Thymus (tissue), 11 donors: ENCODE data around the gene GRN. TPM values are rescaled to one million over a fixed set of nuclear protein-coding genes. Genes with fewer than 3 reads are reported as not detected.

Source experiments
- DNase-seq, 9 donors: peaks; one replicate each; pipeline ENCODE4 v3.0.0-alpha.2; 2013; ENCODE audit warnings: low spot score in 9 of 9, low read depth in 6 of 9, missing footprints in 1 of 9
- H3K27ac ChIP-seq, 2 donors: one replicate each; pipeline ENCODE4 v1.5.1; 2013; ENCODE audit warnings: control low read depth in 1 of 2, low read depth in 1 of 2, low read length in 1 of 2, mild to moderate bottlenecking in 1 of 2, moderate library complexity in 1 of 2
- H3K27me3 ChIP-seq, 2 donors: one replicate each; pipeline ENCODE4 v1.5.1; 2013; ENCODE audit warnings: low read length in 1 of 2; ENCODE audit not compliant: control insufficient read depth in 2 of 2, insufficient read depth in 1 of 2
- H3K36me3 ChIP-seq, 2 donors: one replicate each; pipeline ENCODE4 v1.5.1; 2013; ENCODE audit warnings: low read length in 1 of 2, mild to moderate bottlenecking in 1 of 2, moderate library complexity in 1 of 2; ENCODE audit not compliant: control insufficient read depth in 2 of 2, insufficient read depth in 2 of 2
- H3K4me1 ChIP-seq, 2 donors: one replicate each; pipeline ENCODE4 v1.5.1; 2013; ENCODE audit warnings: low read length in 2 of 2; ENCODE audit not compliant: control insufficient read depth in 2 of 2, insufficient read depth in 2 of 2
- H3K4me3 ChIP-seq, 2 donors: one replicate each; pipeline ENCODE4 v1.5.1; 2013; ENCODE audit warnings: low read length in 2 of 2, control low read depth in 1 of 2, mild to moderate bottlenecking in 1 of 2
- H3K9me3 ChIP-seq, 2 donors: one replicate each; pipeline ENCODE4 v1.5.1; 2013; ENCODE audit warnings: low read length in 1 of 2, mild to moderate bottlenecking in 1 of 2; ENCODE audit not compliant: control insufficient read depth in 2 of 2, insufficient read depth in 1 of 2
- WGBS: extraction: QIAGEN DNeasy Blood & Tissue Kit; methylation state at CpG from one replicate; pipeline ENCODE4 v1.1.7; 2013; 5-methylcytosine and 5-hydroxymethylcytosine counted together
- polyA plus RNA-seq: library from polyadenylated mRNA; stranded (reverse); fragments of 200-250 nt; gene quantifications from one replicate; pipeline ENCODE4 v1.2.3, GENCODE V29; 2013
- total RNA-seq: library from RNA; stranded (reverse); fragments of 120-200 nt; gene quantifications from one replicate; pipeline ENCODE4 v1.2.4, GENCODE V29; 2013
- donor health status: healthy.

The GRN gene
- total and polyA plus RNA-seq, 2 donors = 74.8 to 93.0 TPM

DNA sequence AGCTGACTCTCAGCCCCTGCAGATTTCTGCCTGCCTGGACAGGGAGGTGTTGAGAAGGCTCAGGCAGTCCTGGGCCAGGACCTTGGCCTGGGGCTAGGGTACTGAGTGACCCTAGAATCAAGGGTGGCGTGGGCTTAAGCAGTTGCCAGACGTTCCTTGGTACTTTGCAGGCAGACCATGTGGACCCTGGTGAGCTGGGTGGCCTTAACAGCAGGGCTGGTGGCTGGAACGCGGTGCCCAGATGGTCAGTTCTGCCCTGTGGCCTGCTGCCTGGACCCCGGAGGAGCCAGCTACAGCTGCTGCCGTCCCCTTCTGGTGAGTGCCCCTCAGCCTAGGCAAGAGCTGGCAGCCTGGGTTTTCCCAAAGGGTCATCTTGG lies 3.9 kb downstream of the GRN start:
- no peak for DNase-seq
- 97% methylated on average over 6 of the region's 6 CpGs for WGBS
- no peaks in the 10 kb centered on the region for H3K9me3 ChIP-seq
- H3K27me3 ChIP-seq = peaks cover 11 to 30% of the 10 kb centered on the region in 2 donors
- no peak overlapping the region for H3K27ac ChIP-seq
- peaks cover 8 to 26% of the 10 kb centered on the region in 2 donors for H3K4me1 ChIP-seq
- no peak overlapping the region for H3K4me3 ChIP-seq
- peaks cover 12 to 19% of the 10 kb centered on the region in 2 donors for H3K36me3 ChIP-seq

DNA sequence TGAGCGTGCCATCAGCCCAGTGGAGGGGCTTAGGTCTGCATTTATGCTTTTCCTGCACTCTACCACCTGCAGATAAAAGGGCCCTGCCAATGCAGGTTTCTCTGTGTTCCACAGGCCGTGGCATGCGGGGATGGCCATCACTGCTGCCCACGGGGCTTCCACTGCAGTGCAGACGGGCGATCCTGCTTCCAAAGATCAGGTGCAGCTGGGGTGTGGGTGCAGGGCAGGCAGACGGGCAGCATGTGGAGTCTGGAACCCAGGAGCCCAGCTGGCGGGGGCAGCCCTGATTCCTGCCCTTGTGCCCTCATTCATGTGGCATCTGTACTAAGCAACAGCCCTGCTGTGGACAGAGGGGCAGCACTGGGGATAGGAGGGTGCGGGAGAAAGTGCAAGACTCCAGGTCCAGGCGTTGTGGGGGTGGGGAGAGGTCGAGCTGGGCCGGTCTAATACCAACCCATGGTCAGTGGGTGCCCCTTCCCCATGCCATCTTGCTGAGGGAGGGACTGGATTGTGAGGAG lies 4.5 kb downstream of the GRN start:
- Histone ChIP-seq H3K4me3 (no peak overlapping the region), H3K36me3 (peaks cover 12 to 19% of the 10 kb centered on the region in 2 donors), H3K4me1 (peaks cover 8 to 24% of the 10 kb centered on the region in 2 donors), H3K9me3 (no peaks in the 10 kb centered on the region), H3K27me3 (peaks cover 17 to 30% of the 10 kb centered on the region in 2 donors), H3K27ac (peak overlapping the region in 1 of 2 donors; percentile 9)
- WGBS = 96% methylated on average over 12 of the region's 12 CpGs
- DNase-seq = no peak

DNA sequence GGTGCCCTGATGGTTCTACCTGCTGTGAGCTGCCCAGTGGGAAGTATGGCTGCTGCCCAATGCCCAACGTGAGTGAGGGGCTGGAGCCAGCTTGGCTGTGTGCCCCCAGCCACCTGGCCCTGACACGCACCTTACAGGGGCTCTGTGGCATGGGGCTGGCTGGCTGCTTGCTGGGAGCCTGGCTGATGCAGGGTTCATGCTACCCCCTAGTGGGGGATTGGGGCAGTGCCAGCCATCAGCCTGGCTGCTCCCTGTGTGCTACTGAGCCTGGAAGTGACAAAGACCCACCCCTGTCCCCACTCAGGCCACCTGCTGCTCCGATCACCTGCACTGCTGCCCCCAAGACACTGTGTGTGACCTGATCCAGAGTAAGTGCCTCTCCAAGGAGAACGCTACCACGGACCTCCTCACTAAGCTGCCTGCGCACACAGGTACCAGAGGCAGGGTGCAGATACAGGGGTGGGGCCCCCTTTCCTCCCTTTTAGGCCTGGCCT lies 5.7 kb downstream of the GRN start:
- Histone ChIP-seq H3K4me3 (no peak overlapping the region), H3K9me3 (no peaks in the 10 kb centered on the region), H3K36me3 (peaks cover 12 to 19% of the 10 kb centered on the region in 2 donors), H3K27ac (no peak overlapping the region), H3K4me1 (peaks cover 4 to 17% of the 10 kb centered on the region in 2 donors), H3K27me3 (peaks cover 24 to 36% of the 10 kb centered on the region in 2 donors)
- peak in 7 of 9 donors; percentile 43 to 83 (median 71) for DNase-seq
- 76% methylated on average over 6 of the region's 6 CpGs for WGBS

DNA sequence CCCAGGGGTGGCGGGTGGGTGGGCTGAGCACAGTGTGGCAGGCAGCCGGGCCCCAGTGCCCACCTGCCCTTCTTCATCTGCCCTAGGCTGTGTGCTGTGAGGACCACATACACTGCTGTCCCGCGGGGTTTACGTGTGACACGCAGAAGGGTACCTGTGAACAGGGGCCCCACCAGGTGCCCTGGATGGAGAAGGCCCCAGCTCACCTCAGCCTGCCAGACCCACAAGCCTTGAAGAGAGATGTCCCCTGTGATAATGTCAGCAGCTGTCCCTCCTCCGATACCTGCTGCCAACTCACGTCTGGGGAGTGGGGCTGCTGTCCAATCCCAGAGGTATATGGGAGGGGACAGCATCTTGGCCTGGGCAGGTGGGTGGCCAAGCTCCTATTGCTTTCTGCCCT lies 6.4 kb downstream of the GRN start:
- H3K27me3 ChIP-seq = peaks cover 24 to 43% of the 10 kb centered on the region in 2 donors
- no peaks in the 10 kb centered on the region for H3K9me3 ChIP-seq
- no peak overlapping the region for H3K27ac ChIP-seq
- WGBS = 95% methylated on average over 8 of the region's 8 CpGs
- H3K4me1 ChIP-seq = peaks cover 4 to 10% of the 10 kb centered on the region in 2 donors
- H3K4me3 ChIP-seq = no peak overlapping the region
- H3K36me3 ChIP-seq = peaks cover 12 to 19% of the 10 kb centered on the region in 2 donors
- no peak for DNase-seq

DNA sequence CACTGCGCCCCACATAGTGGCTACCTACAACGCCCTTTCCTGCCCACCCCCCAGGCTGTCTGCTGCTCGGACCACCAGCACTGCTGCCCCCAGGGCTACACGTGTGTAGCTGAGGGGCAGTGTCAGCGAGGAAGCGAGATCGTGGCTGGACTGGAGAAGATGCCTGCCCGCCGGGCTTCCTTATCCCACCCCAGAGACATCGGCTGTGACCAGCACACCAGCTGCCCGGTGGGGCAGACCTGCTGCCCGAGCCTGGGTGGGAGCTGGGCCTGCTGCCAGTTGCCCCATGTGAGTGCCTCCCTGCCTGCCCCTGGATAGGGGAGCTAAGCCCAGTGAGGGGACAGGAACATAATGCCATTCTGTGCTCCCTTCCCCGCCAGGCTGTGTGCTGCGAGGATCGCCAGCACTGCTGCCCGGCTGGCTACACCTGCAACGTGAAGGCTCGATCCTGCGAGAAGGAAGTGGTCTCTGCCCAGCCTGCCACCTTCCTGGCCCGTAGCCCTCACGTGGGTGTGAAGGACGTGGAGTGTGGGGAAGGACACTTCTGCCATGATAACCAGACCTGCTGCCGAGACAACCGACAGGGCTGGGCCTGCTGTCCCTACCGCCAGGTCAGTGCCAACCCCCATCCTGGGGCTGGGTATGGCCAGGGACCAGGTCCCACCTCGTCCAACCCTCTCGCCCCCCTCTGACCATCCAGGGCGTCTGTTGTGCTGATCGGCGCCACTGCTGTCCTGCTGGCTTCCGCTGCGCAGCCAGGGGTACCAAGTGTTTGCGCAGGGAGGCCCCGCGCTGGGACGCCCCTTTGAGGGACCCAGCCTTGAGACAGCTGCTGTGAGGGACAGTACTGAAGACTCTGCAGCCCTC lies 7.1 kb downstream of the GRN start:
- Histone ChIP-seq H3K4me1 (peaks cover 4 to 10% of the 10 kb centered on the region in 2 donors), H3K27ac (no peak overlapping the region), H3K4me3 (no peak overlapping the region), H3K27me3 (peaks cover 24 to 44% of the 10 kb centered on the region in 2 donors), H3K36me3 (peaks cover 12 to 19% of the 10 kb centered on the region in 2 donors), H3K9me3 (no peaks in the 10 kb centered on the region)
- 95% methylated on average over 36 of the region's 36 CpGs for WGBS
- no peak for DNase-seq

DNA sequence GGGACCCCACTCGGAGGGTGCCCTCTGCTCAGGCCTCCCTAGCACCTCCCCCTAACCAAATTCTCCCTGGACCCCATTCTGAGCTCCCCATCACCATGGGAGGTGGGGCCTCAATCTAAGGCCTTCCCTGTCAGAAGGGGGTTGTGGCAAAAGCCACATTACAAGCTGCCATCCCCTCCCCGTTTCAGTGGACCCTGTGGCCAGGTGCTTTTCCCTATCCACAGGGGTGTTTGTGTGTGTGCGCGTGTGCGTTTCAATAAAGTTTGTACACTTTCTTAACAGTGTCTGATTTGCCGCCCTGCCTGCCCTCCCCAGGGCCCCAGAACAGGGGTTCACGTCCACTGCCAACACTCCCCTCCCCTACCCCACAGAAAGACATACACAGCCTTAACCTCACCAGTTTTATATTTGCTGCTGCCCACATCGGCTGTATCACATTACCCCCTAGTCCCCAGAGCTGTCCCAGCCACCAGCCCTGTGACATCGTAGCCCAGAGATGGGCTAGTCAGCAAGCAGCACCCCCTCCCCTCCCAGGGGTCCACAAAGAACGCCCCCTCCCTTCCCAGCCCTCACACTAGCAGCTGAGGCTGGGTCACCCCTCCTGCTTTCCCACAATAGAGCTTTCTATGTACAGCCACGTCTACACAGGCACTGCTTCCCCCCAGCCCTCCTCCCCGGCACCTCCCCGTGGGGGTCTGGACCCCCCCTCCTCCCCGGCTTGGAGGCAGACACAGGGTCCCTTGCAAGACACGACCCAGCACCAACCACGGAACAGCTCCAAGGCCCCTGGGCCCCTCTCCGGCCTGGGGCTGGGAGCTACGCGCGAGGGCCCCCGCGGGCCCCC lies 7.9 kb downstream of the GRN start:
- Histone ChIP-seq H3K36me3 (peaks cover 12 to 19% of the 10 kb centered on the region in 2 donors), H3K4me3 (peak overlapping the region in 1 of 2 donors; percentile 56), H3K4me1 (peaks cover 4 to 10% of the 10 kb centered on the region in 2 donors), H3K27ac (no peak overlapping the region), H3K27me3 (peaks cover 24 to 44% of the 10 kb centered on the region in 2 donors), H3K9me3 (no peaks in the 10 kb centered on the region)
- WGBS = 60% methylated on average over 22 of the region's 22 CpGs
- no peak for DNase-seq

DNA sequence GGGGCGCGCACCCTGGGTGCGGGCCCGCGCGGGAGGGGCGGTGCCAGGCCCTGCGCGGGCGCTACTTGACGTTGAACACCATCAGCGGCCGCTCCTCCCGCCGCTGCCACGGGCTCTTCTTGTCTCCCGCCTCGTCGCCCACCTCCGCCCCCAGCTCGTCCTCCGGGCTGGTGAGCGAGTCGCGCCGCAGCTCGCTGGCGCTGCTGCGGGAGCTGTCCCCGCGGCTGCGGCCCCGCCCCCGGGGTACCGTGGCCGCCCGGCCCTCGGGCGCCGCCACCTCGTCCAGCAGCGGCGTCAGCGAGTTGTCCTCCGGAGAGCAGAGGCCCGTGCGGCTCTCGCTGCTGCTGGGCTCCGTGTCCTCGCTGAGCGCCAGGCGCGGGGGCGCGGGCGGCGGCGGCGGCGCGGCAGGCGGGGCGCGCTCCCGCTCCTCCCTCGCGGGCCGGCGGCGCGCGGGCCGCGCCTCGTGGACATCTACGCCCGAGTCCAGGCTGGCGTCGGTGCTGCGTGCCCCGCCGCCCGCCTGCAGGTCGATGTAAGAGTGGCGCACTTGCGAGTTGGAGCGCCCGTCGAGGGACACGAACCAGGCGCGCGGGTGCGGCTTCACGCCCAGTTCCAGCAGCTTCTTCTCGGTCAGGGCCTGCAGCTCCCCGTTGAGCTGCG lies 8.7 kb downstream of the GRN start:
- Histone ChIP-seq H3K9me3 (no peaks in the 10 kb centered on the region), H3K4me1 (peaks cover 4 to 11% of the 10 kb centered on the region in 2 donors), H3K27me3 (peaks cover 24 to 46% of the 10 kb centered on the region in 2 donors), H3K36me3 (peaks cover 12 to 19% of the 10 kb centered on the region in 2 donors), H3K27ac (no peak overlapping the region), H3K4me3 (peak overlapping the region in 1 of 2 donors; percentile 56)
- no peak for DNase-seq
- WGBS = 20% methylated on average over 98 of the region's 98 CpGs
